Measurements from ENCODE around the gene NTRK1. TPM values are rescaled to one million over a fixed set of nuclear protein-coding genes. Genes with fewer than 3 reads are reported as not detected.

Gene NTRK1
- total RNA-seq, 3 donors from 2014 or later: 0.16 to 4.9 (median 0.73) TPM

GRCh38 chr1:156929596-156930238 is 69.1 kb downstream of the NTRK1 start:
- Histone ChIP-seq H3K9me3 (no peaks in the 10 kb centered on the region), H3K4me1 (no peaks in the 10 kb centered on the region), H3K27me3 (peaks cover 0 to 21% of the 10 kb centered on the region in 2 donors), H3K4me3 (no peak overlapping the region), H3K27ac (no peak overlapping the region), H3K36me3 (no peaks in the 10 kb centered on the region)
- no peak for DNase-seq (ENCODE audit: low spot score in 2 of 2)
- TF ChIP-seq POLR2AphosphoS5 (IDR thresholded peaks at IDR 0.05) (no peak), CTCF (IDR thresholded peaks at IDR 0.05) (no peak), POLR2A (IDR thresholded peaks at IDR 0.05) (no peak)
- intact Hi-C loops (cut with DNase I; ENCODE audit: low total_unique reads): loop anchor here (5.0 kb wide), 1 partner anchor 423 kb away; no protein-coding TSS in a partner anchor

- TF ChIP-seq POLR2A (IDR thresholded peaks at IDR 0.05) (no peak), POLR2AphosphoS5 (IDR thresholded peaks at IDR 0.05) (no peak), CTCF (IDR thresholded peaks at IDR 0.05) (no peak)
- intact Hi-C loops (cut with DNase I; ENCODE audit: low total_unique reads): no loop called here
- no peaks in the 10 kb centered on the region for H3K4me1 ChIP-seq
- H3K27me3 ChIP-seq: peaks cover 0 to 17% of the 10 kb centered on the region in 2 donors
- no peak overlapping the region for H3K27ac ChIP-seq
- no peak for DNase-seq (ENCODE audit: low spot score in 2 of 2)
- no peaks in the 10 kb centered on the region for H3K36me3 ChIP-seq
- no peak overlapping the region for H3K4me3 ChIP-seq
- no peaks in the 10 kb centered on the region for H3K9me3 ChIP-seq
Measured at GRCh38 chr1:156930483-156930882, 69.8 kb downstream of the NTRK1 start.

Other genes starting within 250 kb of the NTRK1 start
- gene HAPLN2, start 241.4 kb upstream of the NTRK1 start, total RNA-seq: not detected
- under 1 TPM in 1 of 3 donors, not detected in 2; 0.44 TPM for gene BCAN, start 218.7 kb upstream of the NTRK1 start, total RNA-seq
- 10 to 100 TPM in 2 of 3 donors, 1 to 10 TPM in 1; 9.9 to 28.5 (median 14.9) TPM for gene NES, start 183.5 kb upstream of the NTRK1 start, total RNA-seq
- 10 to 100 TPM in 2 of 3 donors, 1 to 10 TPM in 1; 4.2 to 61.6 (median 28.2) TPM for gene CRABP2, start 155.3 kb upstream of the NTRK1 start, total RNA-seq
- gene METTL25B, start 132.4 kb upstream of the NTRK1 start, total RNA-seq: 10 to 100 TPM; 15.5 to 41.3 (median 30.2) TPM
- gene ISG20L2, start 132.1 kb upstream of the NTRK1 start, total RNA-seq: 10 to 100 TPM; 13.6 to 25.2 (median 21.0) TPM
- gene MRPL24, start 119.8 kb upstream of the NTRK1 start, total RNA-seq: 10 to 100 TPM; 36.6 to 63.9 (median 63.8) TPM
- gene HDGF, start 109.2 kb upstream of the NTRK1 start, total RNA-seq: 100 to 1,000 TPM; 133 to 178 (median 173) TPM
- gene PRCC, start 93.3 kb upstream of the NTRK1 start, total RNA-seq: 10 to 100 TPM; 21.6 to 35.9 (median 24.9) TPM
- gene SH2D2A, start 44.0 kb upstream of the NTRK1 start, total RNA-seq: 1 to 10 TPM in 2 of 3 donors, not detected in 1; 4.6 to 5.4 TPM
- under 1 TPM in 2 of 3 donors, not detected in 1; 0.15 to 0.33 TPM for gene INSRR, start 1.7 kb upstream of the NTRK1 start, total RNA-seq
- gene PEAR1, start 32.9 kb downstream of the NTRK1 start, total RNA-seq: 10 to 100 TPM in 1 of 3 donors, 1 to 10 TPM in 2; 4.0 to 15.1 (median 6.2) TPM
- gene LRRC71, start 59.8 kb downstream of the NTRK1 start, total RNA-seq: not detected
- gene ARHGEF11, start 184.9 kb downstream of the NTRK1 start, total RNA-seq: 10 to 100 TPM; 31.1 to 50.4 (median 33.1) TPM
- gene ETV3L, start 238.9 kb downstream of the NTRK1 start, total RNA-seq: not detected

Measured in breast epithelium (tissue), 4 donors.